Subcutaneous adipose tissue (tissue), 4 donors: ENCODE data around the gene ANTXR1. TPM values are rescaled to one million over a fixed set of nuclear protein-coding genes. Genes with fewer than 3 reads are reported as not detected.

Experiments
- total RNA-seq, 4 donors: library from RNA; depleted of rRNA; stranded (reverse); fragments of >200 nt; gene quantifications; one replicate each; pipeline ENCODE4 v1.1.0, GENCODE V29; 2016
- TF ChIP-seq, protein P1 (sequence below): fragments of 450-650 bp; IDR thresholded peaks from one replicate; pipeline ENCODE4 v1.5.1; 2016; ENCODE audit warnings: low read depth, mild to moderate bottlenecking, control low read depth, antibody characterized with exemption, moderate library complexity

ANTXR1 gene
- total RNA-seq, 4 donors from 2014 or later = 45.4 to 88.7 (median 67.0) TPM

DNA sequence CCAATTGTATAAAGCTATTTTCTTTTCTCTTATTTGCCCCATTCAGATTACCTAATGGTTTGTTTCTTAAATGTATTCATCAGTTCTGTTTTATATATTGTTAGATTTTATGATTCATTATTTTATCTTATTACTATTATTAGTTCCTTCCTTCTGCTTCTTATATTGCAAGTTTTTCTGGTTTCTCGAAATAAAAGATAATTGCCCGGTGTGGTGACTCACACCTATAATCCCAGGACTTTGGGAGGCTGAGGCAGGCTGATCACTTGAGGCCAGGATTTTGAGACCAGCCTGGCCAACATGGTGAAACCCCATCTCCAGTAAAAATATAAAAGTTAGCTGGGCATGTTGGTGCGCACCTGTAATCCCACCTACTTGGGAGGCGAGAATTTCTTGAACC lies 37.8 kb downstream of the ANTXR1 start:
- TF ChIP-seq, protein P1, sequence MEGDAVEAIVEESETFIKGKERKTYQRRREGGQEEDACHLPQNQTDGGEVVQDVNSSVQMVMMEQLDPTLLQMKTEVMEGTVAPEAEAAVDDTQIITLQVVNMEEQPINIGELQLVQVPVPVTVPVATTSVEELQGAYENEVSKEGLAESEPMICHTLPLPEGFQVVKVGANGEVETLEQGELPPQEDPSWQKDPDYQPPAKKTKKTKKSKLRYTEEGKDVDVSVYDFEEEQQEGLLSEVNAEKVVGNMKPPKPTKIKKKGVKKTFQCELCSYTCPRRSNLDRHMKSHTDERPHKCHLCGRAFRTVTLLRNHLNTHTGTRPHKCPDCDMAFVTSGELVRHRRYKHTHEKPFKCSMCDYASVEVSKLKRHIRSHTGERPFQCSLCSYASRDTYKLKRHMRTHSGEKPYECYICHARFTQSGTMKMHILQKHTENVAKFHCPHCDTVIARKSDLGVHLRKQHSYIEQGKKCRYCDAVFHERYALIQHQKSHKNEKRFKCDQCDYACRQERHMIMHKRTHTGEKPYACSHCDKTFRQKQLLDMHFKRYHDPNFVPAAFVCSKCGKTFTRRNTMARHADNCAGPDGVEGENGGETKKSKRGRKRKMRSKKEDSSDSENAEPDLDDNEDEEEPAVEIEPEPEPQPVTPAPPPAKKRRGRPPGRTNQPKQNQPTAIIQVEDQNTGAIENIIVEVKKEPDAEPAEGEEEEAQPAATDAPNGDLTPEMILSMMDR = no peak

DNA sequence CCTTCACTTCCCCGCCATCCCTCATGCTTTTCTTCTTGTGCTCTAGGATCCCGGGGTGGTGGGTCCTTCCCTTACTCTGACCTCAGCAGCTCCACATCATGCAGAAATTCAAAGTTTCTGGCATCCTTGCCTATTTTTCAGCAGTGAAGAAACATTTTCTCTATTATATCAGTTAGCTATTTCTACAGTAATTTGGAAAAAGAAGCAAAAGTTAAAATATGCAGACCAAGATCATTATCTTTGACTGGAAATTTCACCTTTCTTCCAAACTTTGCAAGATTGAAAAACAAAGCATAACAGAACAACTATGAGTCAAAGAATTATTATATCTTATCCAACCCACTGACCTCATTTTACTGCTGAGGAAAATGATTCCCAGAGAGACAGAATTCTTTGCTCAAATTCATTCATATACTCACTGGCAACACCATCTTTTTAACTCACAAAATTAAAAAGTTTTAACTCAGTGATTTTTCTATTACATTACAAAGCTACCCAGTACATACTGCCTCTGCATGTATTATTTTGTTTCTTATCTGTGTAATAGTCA lies 40.5 kb downstream of the ANTXR1 start:
- TF ChIP-seq, protein P1 = no peak

DNA sequence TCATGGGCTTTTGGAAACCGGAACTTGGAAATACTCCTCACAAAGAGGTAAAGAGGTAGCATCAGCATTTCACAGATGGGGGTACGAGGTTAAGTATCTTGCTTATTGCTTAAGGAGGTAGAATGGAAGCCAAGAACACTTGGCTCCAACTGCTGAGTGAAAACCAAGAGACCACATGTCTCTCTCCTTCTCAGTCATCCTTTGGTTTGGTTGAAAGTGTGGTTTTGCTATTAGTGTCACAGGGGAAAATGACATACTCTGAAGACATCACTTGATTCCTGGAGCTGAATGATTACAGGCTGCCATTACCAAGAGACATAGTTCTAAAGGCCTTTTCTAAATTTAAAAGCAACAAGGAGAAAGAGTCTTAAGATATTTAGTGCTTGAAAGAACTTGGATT lies 41.5 kb downstream of the ANTXR1 start:
- TF ChIP-seq, protein P1 = no peak

DNA sequence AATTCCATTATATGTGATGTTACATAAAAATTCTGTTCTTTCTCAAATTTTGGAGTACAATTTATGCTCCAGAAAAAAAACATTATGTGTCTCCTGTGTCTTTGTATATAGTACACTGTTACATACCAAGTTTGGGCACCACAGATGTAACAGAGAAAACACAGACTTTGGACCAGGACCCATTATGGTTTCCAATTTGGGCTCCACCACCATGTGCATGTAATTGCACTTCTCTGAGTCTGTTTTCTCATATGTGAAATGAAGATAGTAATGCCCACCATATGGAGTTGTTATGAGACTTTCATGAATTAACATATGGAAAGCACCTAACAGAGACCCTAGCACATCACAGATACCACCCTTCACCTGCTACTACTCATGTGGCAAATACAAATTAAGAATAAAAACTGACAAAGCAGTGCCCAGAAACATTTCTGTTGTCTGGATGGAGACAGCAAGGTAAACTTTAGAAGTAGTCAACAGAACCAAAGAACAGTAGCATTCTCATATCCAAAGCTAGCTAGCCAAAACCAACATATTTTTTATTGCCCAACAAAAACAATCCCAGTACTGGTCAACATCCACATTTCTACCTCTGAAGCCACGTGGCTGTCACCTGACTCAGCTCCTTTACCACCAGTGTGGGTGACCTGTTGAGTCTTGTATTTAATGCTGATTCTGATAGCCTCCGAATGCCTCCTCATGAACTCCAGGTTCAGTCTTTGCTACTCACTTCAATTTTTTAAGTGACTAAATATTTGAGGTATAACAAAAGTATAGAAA lies 42.9 kb downstream of the ANTXR1 start:
- TF ChIP-seq, protein P1 = no peak

DNA sequence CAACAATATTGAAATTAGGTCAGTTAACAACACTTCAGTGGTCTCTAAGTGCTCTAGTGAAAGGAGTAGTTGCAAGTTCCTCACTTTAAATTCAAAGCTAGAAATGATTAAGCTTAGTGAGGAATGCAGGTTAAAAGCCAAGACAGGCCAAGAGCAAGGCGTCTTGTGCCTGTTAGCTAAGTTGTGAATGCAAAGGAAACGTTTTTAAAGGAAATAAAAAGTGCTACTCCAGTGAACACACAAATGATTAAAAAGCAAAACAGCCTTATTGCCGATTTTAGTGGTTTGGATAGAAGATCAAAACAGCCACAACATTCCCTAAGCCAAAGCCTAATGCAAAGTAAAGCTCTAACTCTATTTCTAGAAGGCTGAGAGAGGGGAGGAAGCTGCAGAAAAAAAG lies 44.7 kb downstream of the ANTXR1 start:
- TF ChIP-seq, protein P1 = no peak

DNA sequence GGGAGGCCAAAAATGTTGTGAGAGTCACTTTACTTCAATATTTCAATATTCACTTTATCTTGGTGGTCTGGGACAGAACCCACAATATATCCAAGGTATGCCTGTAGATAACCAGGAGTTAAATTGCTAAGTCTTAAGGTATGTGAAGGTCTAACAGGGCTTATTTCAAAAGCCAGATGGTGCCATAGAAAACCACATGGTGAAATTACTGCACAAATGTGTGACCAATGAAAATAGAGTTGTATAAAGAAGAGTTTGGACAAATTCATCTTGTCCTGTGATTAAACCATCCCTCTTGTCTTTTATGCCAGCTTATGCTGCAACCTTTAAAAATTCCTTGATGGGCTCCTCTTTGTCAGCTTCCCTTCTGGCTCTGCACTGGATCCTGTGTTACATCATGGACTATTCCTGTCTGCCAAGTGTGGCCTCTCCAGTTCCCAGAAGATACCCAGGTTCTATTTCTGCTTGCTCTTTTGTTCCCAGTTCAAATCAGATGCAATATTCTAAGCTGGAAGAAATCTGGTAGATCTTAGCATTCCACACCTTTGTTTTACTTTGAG lies 46.8 kb downstream of the ANTXR1 start:
- TF ChIP-seq, protein P1 = no peak

DNA sequence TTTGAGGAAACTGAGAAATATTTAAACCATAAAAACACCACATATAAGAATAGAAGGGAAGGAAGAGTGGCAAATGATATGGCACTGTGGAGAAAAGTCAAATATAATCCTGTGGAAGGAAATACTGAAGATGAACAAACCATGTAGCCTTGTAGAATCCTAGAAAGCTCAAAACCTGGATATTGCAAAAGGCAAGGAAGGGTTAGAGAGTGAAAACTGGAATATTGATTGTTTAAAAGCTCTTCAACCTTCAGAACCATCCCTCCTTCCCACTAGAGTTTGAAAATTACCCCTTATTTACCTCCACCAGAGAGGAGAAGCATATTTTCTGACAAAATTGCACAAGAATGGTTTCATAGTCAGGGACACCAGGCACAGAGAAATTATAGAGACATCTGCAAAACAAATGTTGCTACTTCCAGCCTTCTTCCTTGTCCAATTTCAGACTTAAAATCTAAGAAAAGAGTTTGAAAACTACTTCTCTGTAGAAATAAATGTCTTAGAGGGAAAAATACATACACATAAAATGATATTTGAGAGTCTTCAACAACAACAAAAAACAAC lies 48.0 kb downstream of the ANTXR1 start:
- TF ChIP-seq, protein P1 = no peak
